Activated B cell treated with CpG ODN at 0.5 μM for 24 hours (primary cell): ENCODE results near the gene SMAD3. TPM values are rescaled to one million over a fixed set of nuclear protein-coding genes. Genes with fewer than 3 reads are reported as not detected.

ENCODE experiments used
- ATAC-seq: fragments of 200-7000 bp; cut with Tn5 transposase; one replicate; pipeline ENCODE4 v1.10.0; 2021; ENCODE audit warnings: low read depth, mild to moderate bottlenecking, moderate library complexity
- CTCF ChIA-PET: fragments of 350-600 bp; sonication (Branson Sonifier 250); formaldehyde crosslinking; loops from one replicate; lab custom pipeline; 2021; ENCODE audit warnings: antibody characterized with exemption; lab: Charles Lee
- POLR2A ChIA-PET: fragments of 350-600 bp; sonication (Branson Sonifier 250); formaldehyde crosslinking; loops from one replicate; lab custom pipeline; 2021; ENCODE audit warnings: antibody characterized with exemption; lab: Charles Lee
- DNase-seq: peaks from one replicate; pipeline ENCODE4 v3.0.0; 2022
- H3K27ac Mint-ChIP-seq: one replicate; pipeline ENCODE4 v1.8.0; 2020; ENCODE audit warnings: mixed read lengths
- H3K27me3 Mint-ChIP-seq: one replicate; pipeline ENCODE4 v1.8.0; 2021; ENCODE audit warnings: mixed read lengths
- H3K36me3 Mint-ChIP-seq: one replicate; pipeline ENCODE4 v1.8.0; 2021; ENCODE audit warnings: low read depth, mixed read lengths
- H3K4me1 Mint-ChIP-seq: one replicate; pipeline ENCODE4 v1.8.0; 2021; ENCODE audit warnings: mixed read lengths
- H3K4me3 Mint-ChIP-seq: one replicate; pipeline ENCODE4 v1.8.0; 2020; ENCODE audit warnings: mild to moderate bottlenecking, mixed read lengths
- H3K9me3 Mint-ChIP-seq: one replicate; pipeline ENCODE4 v1.8.0; 2020; ENCODE audit warnings: mixed read lengths
- CTCF ChIP-seq: fragments of 200-600 bp; IDR thresholded peaks from one replicate; pipeline ENCODE4 v1.8.0; 2022; ENCODE audit warnings: antibody characterized with exemption, mild to moderate bottlenecking
- intact Hi-C: fragments of 100-400 bp; cut with micrococcal nuclease; formaldehyde crosslinking; loops from one replicate; pipeline ENCODE4 v1.15.1; 2024
- total RNA-seq: library from RNA; stranded (reverse); gene quantifications from 2 replicates; pipeline ENCODE4 v1.2.3, GENCODE V29; 2022

The SMAD3 gene
- total RNA-seq, 1 donor from 2014 or later, result 118 TPM

GRCh38 chr15:67125589-67126502 lies 60.4 kb downstream of the SMAD3 start:
- ATAC-seq, result no peak
- peaks cover 89% of the 10 kb centered on the region for H3K4me1 Mint-ChIP-seq
- no peaks in the 10 kb centered on the region for H3K27me3 Mint-ChIP-seq
- H3K9me3 Mint-ChIP-seq, result no peaks in the 10 kb centered on the region
- no peak for DNase-seq
- ChIA-PET POLR2A (interaction anchor here (0.6 to 28.6 kb wide), 6 partner anchors 11 to 44 kb away, joined by 3 to 1703 read pairs (median 5); partner anchors contain the start of gene SMAD3), CTCF (no interaction called here)
- H3K4me3 Mint-ChIP-seq, result no peak overlapping the region
- intact Hi-C loops, result no loop called here
- peaks cover 47% of the 10 kb centered on the region for H3K36me3 Mint-ChIP-seq
- no peak for TF ChIP-seq CTCF
- H3K27ac Mint-ChIP-seq, result peak overlapping the region; percentile 71

GRCh38 chr15:67126551-67127330 lies 61.3 kb downstream of the SMAD3 start:
- ChIA-PET POLR2A (interaction anchor here (0.6 to 28.6 kb wide), 3 partner anchors 14 to 157 kb away, joined by 6 to 1703 read pairs (median 13); partner anchors contain the start of gene SMAD3), CTCF (no interaction called here)
- Mint-ChIP-seq H3K27me3 (no peaks in the 10 kb centered on the region), H3K36me3 (peaks cover 55% of the 10 kb centered on the region), H3K9me3 (no peaks in the 10 kb centered on the region), H3K4me3 (no peak overlapping the region), H3K27ac (peak overlapping the region; percentile 71), H3K4me1 (peaks cover 89% of the 10 kb centered on the region)
- no peak for ATAC-seq
- intact Hi-C loops, result no loop called here
- no peak for TF ChIP-seq CTCF
- no peak for DNase-seq

GRCh38 chr15:67127331-67127664 lies 61.9 kb downstream of the SMAD3 start:
- Mint-ChIP-seq H3K9me3 (no peaks in the 10 kb centered on the region), H3K4me1 (peaks cover 89% of the 10 kb centered on the region), H3K27me3 (no peaks in the 10 kb centered on the region), H3K4me3 (no peak overlapping the region), H3K36me3 (peaks cover 57% of the 10 kb centered on the region), H3K27ac (peak overlapping the region; percentile 67)
- ATAC-seq, result no peak
- POLR2A ChIA-PET, result interaction anchor here (0.6 to 28.6 kb wide), 4 partner anchors 13 to 158 kb away, joined by 3 to 1703 read pairs (median 10); partner anchors contain the start of gene SMAD3
- no peak for TF ChIP-seq CTCF
- intact Hi-C loops, result no loop called here
- CTCF ChIA-PET, result no interaction called here
- DNase-seq, result no peak

GRCh38 chr15:67127965-67128364 lies 62.6 kb downstream of the SMAD3 start:
- CTCF ChIA-PET, result no interaction called here
- POLR2A ChIA-PET, result interaction anchor here (0.9 to 28.6 kb wide), 4 partner anchors 12 to 47 kb away, joined by 3 to 1703 read pairs (median 4); partner anchors contain the start of gene SMAD3
- peak overlapping the region; percentile 67 for H3K27ac Mint-ChIP-seq
- H3K4me1 Mint-ChIP-seq, result peaks cover 89% of the 10 kb centered on the region
- H3K27me3 Mint-ChIP-seq, result no peaks in the 10 kb centered on the region
- no peak for ATAC-seq
- no peak for TF ChIP-seq CTCF
- no peak for DNase-seq
- peaks cover 57% of the 10 kb centered on the region for H3K36me3 Mint-ChIP-seq
- H3K4me3 Mint-ChIP-seq, result no peak overlapping the region
- intact Hi-C loops, result no loop called here
- no peaks in the 10 kb centered on the region for H3K9me3 Mint-ChIP-seq
